Measurements from ENCODE around the gene TENM3. TPM values are rescaled to one million over a fixed set of nuclear protein-coding genes. Genes with fewer than 3 reads are reported as not detected.

Gene TENM3
- total RNA-seq, 2 experiments from 2014 or later = not detected

DNA sequence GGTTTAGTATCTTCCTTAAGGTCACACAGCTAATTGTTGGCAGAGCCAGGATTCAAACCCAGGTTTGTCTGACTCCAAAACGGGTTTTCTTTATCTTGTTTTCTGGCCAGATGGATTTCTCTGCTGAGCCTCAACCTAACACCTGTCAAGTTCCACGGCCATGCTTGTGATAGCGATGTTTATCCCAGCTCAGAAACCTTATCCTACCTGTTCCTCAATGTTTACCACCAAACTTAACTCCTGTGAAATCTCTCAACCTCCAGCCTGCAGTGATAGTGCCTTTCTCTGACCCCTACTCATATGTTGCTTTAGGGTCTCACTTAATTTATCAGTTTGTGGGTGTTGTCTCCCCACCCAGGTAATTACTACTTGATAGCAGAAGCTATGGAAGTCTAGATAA is 428.0 kb downstream of the TENM3 start:
- Mint-ChIP-seq H3K9me3 (no peaks in the 10 kb centered on the region), H3K4me1 (ENCODE audit: low read depth) (no peaks in the 10 kb centered on the region), H3K4me3 (no peak overlapping the region), H3K27me3 (no peaks in the 10 kb centered on the region), H3K27ac (no peak overlapping the region), H3K36me3 (no peaks in the 10 kb centered on the region)
- intact Hi-C loops (cut with micrococcal nuclease) = no loop called here
- POLR2A ChIA-PET = no interaction called here
- no peak for DNase-seq
- CTCF ChIA-PET = interaction anchor here (0.6 kb wide), 1 partner anchor 24 kb away, joined by 3 read pairs; no protein-coding TSS in a partner anchor

GRCh38 chr4:182671749-182672148 is 428.5 kb downstream of the TENM3 start:
- no peaks in the 10 kb centered on the region for H3K4me1 Mint-ChIP-seq (ENCODE audit: low read depth)
- H3K27me3 Mint-ChIP-seq = no peaks in the 10 kb centered on the region
- intact Hi-C loops (cut with micrococcal nuclease) = no loop called here
- no peaks in the 10 kb centered on the region for H3K36me3 Mint-ChIP-seq
- H3K9me3 Mint-ChIP-seq = no peaks in the 10 kb centered on the region
- CTCF ChIA-PET = interaction anchor here (0.6 kb wide), 1 partner anchor 24 kb away, joined by 3 read pairs; no protein-coding TSS in a partner anchor
- H3K4me3 Mint-ChIP-seq = no peak overlapping the region
- no peak overlapping the region for H3K27ac Mint-ChIP-seq
- DNase-seq = no peak
- POLR2A ChIA-PET = no interaction called here

GRCh38 chr4:182678590-182678989 is 435.4 kb downstream of the TENM3 start:
- H3K9me3 Mint-ChIP-seq = no peaks in the 10 kb centered on the region
- peaks cover 5% of the 10 kb centered on the region for H3K27me3 Mint-ChIP-seq
- DNase-seq = no peak
- H3K4me3 Mint-ChIP-seq = no peak overlapping the region
- H3K4me1 Mint-ChIP-seq (ENCODE audit: low read depth) = no peaks in the 10 kb centered on the region
- CTCF ChIA-PET = no interaction called here
- POLR2A ChIA-PET = no interaction called here
- H3K27ac Mint-ChIP-seq = no peak overlapping the region
- intact Hi-C loops (cut with micrococcal nuclease) = no loop called here
- no peaks in the 10 kb centered on the region for H3K36me3 Mint-ChIP-seq

- no peaks in the 10 kb centered on the region for H3K9me3 Mint-ChIP-seq
- POLR2A ChIA-PET = no interaction called here
- H3K27me3 Mint-ChIP-seq = peaks cover 5% of the 10 kb centered on the region
- CTCF ChIA-PET = no interaction called here
- H3K36me3 Mint-ChIP-seq = no peaks in the 10 kb centered on the region
- H3K27ac Mint-ChIP-seq = no peak overlapping the region
- intact Hi-C loops (cut with micrococcal nuclease) = no loop called here
- DNase-seq = no peak
- no peaks in the 10 kb centered on the region for H3K4me1 Mint-ChIP-seq (ENCODE audit: low read depth)
- H3K4me3 Mint-ChIP-seq = no peak overlapping the region
Observed at GRCh38 chr4:182679533-182679932, 436.3 kb downstream of the TENM3 start.

- intact Hi-C loops (cut with micrococcal nuclease) = no loop called here
- no peak for DNase-seq
- POLR2A ChIA-PET = no interaction called here
- CTCF ChIA-PET = no interaction called here
- Mint-ChIP-seq H3K27ac (no peak overlapping the region), H3K4me3 (no peak overlapping the region), H3K27me3 (peaks cover 5% of the 10 kb centered on the region), H3K9me3 (no peaks in the 10 kb centered on the region), H3K36me3 (no peaks in the 10 kb centered on the region), H3K4me1 (ENCODE audit: low read depth) (no peaks in the 10 kb centered on the region)
Observed at GRCh38 chr4:182680234-182680653, 437.0 kb downstream of the TENM3 start.

- H3K27ac Mint-ChIP-seq = no peak overlapping the region
- no peaks in the 10 kb centered on the region for H3K4me1 Mint-ChIP-seq (ENCODE audit: low read depth)
- H3K36me3 Mint-ChIP-seq = no peaks in the 10 kb centered on the region
- H3K9me3 Mint-ChIP-seq = no peaks in the 10 kb centered on the region
- ChIA-PET CTCF (no interaction called here), POLR2A (no interaction called here)
- intact Hi-C loops (cut with micrococcal nuclease) = no loop called here
- H3K4me3 Mint-ChIP-seq = no peak overlapping the region
- peaks cover 5% of the 10 kb centered on the region for H3K27me3 Mint-ChIP-seq
- DNase-seq = no peak
Observed at GRCh38 chr4:182683661-182684060, 440.5 kb downstream of the TENM3 start.

DNA sequence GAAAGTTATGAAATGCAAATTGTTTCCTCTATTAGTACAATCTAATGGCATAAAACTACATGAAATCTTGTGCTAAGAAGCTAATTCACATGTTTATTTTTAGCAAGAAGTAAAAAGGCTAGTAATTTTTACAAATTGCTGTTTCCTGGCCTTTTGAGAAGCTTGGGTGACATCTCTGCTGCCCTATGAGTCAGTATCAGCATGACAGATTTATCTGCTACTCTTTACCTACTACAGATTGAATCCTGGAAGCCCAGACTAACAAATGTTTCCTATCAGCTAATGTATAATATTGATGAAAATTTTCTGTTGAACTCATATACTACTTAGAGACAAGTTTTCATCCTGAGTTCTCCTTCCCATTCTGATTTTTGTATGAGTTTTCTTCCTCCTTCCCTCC is 441.6 kb downstream of the TENM3 start:
- no peak for DNase-seq
- ChIA-PET POLR2A (no interaction called here), CTCF (no interaction called here)
- Mint-ChIP-seq H3K27ac (no peak overlapping the region), H3K4me1 (ENCODE audit: low read depth) (no peaks in the 10 kb centered on the region), H3K27me3 (peaks cover 5% of the 10 kb centered on the region), H3K4me3 (no peak overlapping the region), H3K36me3 (no peaks in the 10 kb centered on the region), H3K9me3 (no peaks in the 10 kb centered on the region)
- intact Hi-C loops (cut with micrococcal nuclease) = no loop called here

DNA sequence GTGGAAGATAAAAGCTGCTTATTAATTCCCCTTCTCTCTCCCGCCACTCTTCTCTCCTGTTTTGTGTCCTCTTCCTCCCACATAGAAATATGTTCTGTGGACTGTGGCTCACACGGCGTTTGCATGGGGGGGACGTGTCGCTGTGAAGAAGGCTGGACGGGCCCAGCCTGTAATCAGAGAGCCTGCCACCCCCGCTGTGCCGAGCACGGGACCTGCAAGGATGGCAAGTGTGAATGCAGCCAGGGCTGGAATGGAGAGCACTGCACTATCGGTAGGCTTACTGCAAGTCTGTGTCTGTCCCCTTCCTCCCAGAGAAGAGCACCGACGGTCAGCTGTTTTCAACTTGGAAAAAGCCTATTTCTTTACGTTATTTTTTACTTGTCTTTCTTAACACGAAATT is 444.9 kb downstream of the TENM3 start:
- Mint-ChIP-seq H3K36me3 (no peaks in the 10 kb centered on the region), H3K4me1 (ENCODE audit: low read depth) (no peaks in the 10 kb centered on the region), H3K4me3 (no peak overlapping the region), H3K27me3 (peaks cover 4% of the 10 kb centered on the region), H3K9me3 (no peaks in the 10 kb centered on the region), H3K27ac (no peak overlapping the region)
- intact Hi-C loops (cut with micrococcal nuclease) = no loop called here
- ChIA-PET CTCF (no interaction called here), POLR2A (no interaction called here)
- no peak for DNase-seq

DNA sequence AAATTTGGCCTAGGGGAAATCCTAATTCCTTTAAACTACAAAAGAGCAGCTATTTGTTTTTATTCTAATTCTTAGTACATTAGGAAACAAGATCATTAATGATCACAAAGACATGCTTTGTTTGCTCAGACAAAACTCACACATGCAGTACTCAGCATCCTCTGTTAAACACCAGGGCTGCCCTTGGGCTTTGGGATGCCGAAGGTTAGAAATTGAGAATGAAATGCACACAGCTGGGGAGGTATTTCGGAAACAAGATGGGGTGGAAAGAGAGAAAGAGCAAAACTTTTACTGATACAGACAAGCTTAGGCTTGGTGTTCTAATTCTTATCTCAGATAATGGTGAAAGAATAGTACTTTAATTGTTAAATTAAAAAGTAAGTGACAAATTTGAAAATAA is 451.3 kb downstream of the TENM3 start:
- ChIA-PET CTCF (no interaction called here), POLR2A (no interaction called here)
- intact Hi-C loops (cut with micrococcal nuclease) = no loop called here
- H3K4me1 Mint-ChIP-seq (ENCODE audit: low read depth) = no peaks in the 10 kb centered on the region
- H3K9me3 Mint-ChIP-seq = no peaks in the 10 kb centered on the region
- H3K27ac Mint-ChIP-seq = no peak overlapping the region
- no peak overlapping the region for H3K4me3 Mint-ChIP-seq
- no peak for DNase-seq
- H3K36me3 Mint-ChIP-seq = no peaks in the 10 kb centered on the region
- H3K27me3 Mint-ChIP-seq = peaks cover 8% of the 10 kb centered on the region

DNA sequence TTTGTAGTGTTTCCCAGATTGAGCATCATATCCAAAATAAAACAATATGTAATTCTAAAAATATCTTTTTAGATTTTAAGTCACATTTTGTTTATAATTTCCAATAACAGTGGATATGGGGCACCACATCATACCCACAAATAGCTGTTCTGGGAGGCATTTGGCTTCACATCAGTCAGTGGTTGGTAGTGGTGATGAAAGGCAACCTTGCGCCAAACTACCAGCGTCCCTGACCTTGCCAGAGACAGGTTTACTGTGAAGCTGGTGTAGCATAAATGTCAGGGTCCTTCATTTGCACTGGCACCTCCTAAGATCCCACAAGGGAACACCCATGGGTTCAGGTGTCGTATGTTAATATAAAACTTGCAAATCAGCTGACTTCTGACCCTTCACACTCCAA is 451.8 kb downstream of the TENM3 start:
- H3K4me1 Mint-ChIP-seq (ENCODE audit: low read depth) = no peaks in the 10 kb centered on the region
- no peaks in the 10 kb centered on the region for H3K36me3 Mint-ChIP-seq
- intact Hi-C loops (cut with micrococcal nuclease) = no loop called here
- POLR2A ChIA-PET = no interaction called here
- no peak for DNase-seq
- no peak overlapping the region for H3K4me3 Mint-ChIP-seq
- H3K9me3 Mint-ChIP-seq = no peaks in the 10 kb centered on the region
- peaks cover 8% of the 10 kb centered on the region for H3K27me3 Mint-ChIP-seq
- CTCF ChIA-PET = interaction anchor here (0.6 kb wide), 1 partner anchor 24 kb away, joined by 3 read pairs; no protein-coding TSS in a partner anchor
- no peak overlapping the region for H3K27ac Mint-ChIP-seq

DNA sequence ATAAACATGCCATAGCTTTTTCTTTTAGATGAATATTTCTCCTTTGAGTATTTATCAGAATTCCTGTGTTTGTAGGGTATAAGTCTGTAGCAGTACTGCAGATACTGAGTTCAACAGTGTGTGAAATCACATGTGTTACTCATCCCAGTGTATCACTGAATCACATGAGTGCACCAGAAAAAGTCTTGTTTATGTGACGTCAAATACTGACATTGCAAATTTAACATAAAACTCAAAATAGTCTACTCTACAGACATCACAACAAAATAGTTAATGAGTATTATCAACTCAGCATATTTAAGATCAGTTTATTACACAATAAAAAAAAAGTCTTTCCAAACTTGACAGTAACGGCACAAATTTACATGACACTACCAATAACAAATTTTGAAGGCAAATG is 452.6 kb downstream of the TENM3 start:
- no peak overlapping the region for H3K4me3 Mint-ChIP-seq
- H3K9me3 Mint-ChIP-seq = no peaks in the 10 kb centered on the region
- ChIA-PET POLR2A (no interaction called here), CTCF (interaction anchor here (0.6 kb wide), 1 partner anchor 24 kb away, joined by 3 read pairs; no protein-coding TSS in a partner anchor)
- DNase-seq = no peak
- H3K27me3 Mint-ChIP-seq = peaks cover 6% of the 10 kb centered on the region
- intact Hi-C loops (cut with micrococcal nuclease) = no loop called here
- no peaks in the 10 kb centered on the region for H3K36me3 Mint-ChIP-seq
- H3K27ac Mint-ChIP-seq = no peak overlapping the region
- H3K4me1 Mint-ChIP-seq (ENCODE audit: low read depth) = no peaks in the 10 kb centered on the region

- Mint-ChIP-seq H3K27me3 (peaks cover 6% of the 10 kb centered on the region), H3K9me3 (no peaks in the 10 kb centered on the region), H3K27ac (no peak overlapping the region), H3K4me3 (no peak overlapping the region), H3K36me3 (no peaks in the 10 kb centered on the region), H3K4me1 (ENCODE audit: low read depth) (no peaks in the 10 kb centered on the region)
- DNase-seq = no peak
- intact Hi-C loops (cut with micrococcal nuclease) = no loop called here
- ChIA-PET CTCF (no interaction called here), POLR2A (no interaction called here)
Observed at GRCh38 chr4:182697094-182697493, 453.9 kb downstream of the TENM3 start.

GRCh38 chr4:182698212-182698611 is 455.0 kb downstream of the TENM3 start:
- POLR2A ChIA-PET = no interaction called here
- DNase-seq = no peak
- Mint-ChIP-seq H3K27ac (no peak overlapping the region), H3K27me3 (peaks cover 4% of the 10 kb centered on the region), H3K9me3 (no peaks in the 10 kb centered on the region), H3K36me3 (no peaks in the 10 kb centered on the region), H3K4me3 (no peak overlapping the region), H3K4me1 (ENCODE audit: low read depth) (no peaks in the 10 kb centered on the region)
- intact Hi-C loops (cut with micrococcal nuclease) = no loop called here
- CTCF ChIA-PET = no interaction called here

- Mint-ChIP-seq H3K36me3 (no peaks in the 10 kb centered on the region), H3K27ac (no peak overlapping the region), H3K27me3 (peaks cover 4% of the 10 kb centered on the region), H3K4me1 (ENCODE audit: low read depth) (no peaks in the 10 kb centered on the region), H3K9me3 (no peaks in the 10 kb centered on the region), H3K4me3 (no peak overlapping the region)
- ChIA-PET CTCF (no interaction called here), POLR2A (no interaction called here)
- DNase-seq = no peak
- intact Hi-C loops (cut with micrococcal nuclease) = no loop called here
Observed at GRCh38 chr4:182699201-182699600, 456.0 kb downstream of the TENM3 start.

Measured in activated CD4-positive, alpha-beta memory T cell treated with anti-CD3 and anti-CD28 coated beads for 36 hours (primary cell).